Loucy (cell line): ENCODE measurements around the gene SHISA5.
A peak's percentile ranks its signal among the peaks of the same experiment; 100 is the strongest.

ENCODE experiments used
- H2AFZ ChIP-seq: fragments of 200-600 bp; sonication (generic); 2 replicates; pipeline ENCODE4 v1.6.0; 2016; ENCODE audit warnings: antibody characterized with exemption, mild to moderate bottlenecking, low read length, moderate library complexity
- H3F3A ChIP-seq: fragments of 200-600 bp; 2 replicates; pipeline ENCODE4 v1.6.0; 2016; ENCODE audit warnings: antibody characterized with exemption, low read depth, mild to moderate bottlenecking
- H3K27me3 ChIP-seq: fragments of 200-600 bp; sonication (generic); 2 replicates; pipeline ENCODE4 v1.6.1; 2014; ENCODE audit warnings: low read length, mild to moderate bottlenecking; ENCODE audit not compliant: insufficient read depth, poor library complexity, severe bottlenecking
- H3K36me3 ChIP-seq: fragments of 200-600 bp; sonication (generic); 2 replicates; pipeline ENCODE4 v1.6.1; 2016; ENCODE audit warnings: low read length; ENCODE audit not compliant: insufficient read depth
- H3K4me1 ChIP-seq: fragments of 200-600 bp; sonication (generic); 2 replicates; pipeline ENCODE4 v1.5.1; 2014; ENCODE audit warnings: low read length, mild to moderate bottlenecking; ENCODE audit not compliant: insufficient read depth, poor library complexity, severe bottlenecking
- H3K4me2 ChIP-seq: fragments of 200-600 bp; sonication (generic); 2 replicates; pipeline ENCODE4 v1.6.0; 2014; ENCODE audit warnings: antibody characterized with exemption, low read length, low read depth, mild to moderate bottlenecking; ENCODE audit not compliant: poor library complexity, severe bottlenecking
- H3K4me3 ChIP-seq: fragments of 200-600 bp; sonication (generic); 2 replicates; pipeline ENCODE4 v1.5.1; 2014; ENCODE audit warnings: low read length, mild to moderate bottlenecking, mixed read lengths; ENCODE audit not compliant: poor library complexity, severe bottlenecking
- H3K79me2 ChIP-seq: fragments of 200-600 bp; sonication (generic); 2 replicates; pipeline ENCODE4 v1.6.1; 2014; ENCODE audit warnings: low read length; ENCODE audit not compliant: insufficient read depth
- H3K9ac ChIP-seq: fragments of 200-600 bp; sonication (generic); 2 replicates; pipeline ENCODE4 v1.6.0; 2014; ENCODE audit warnings: mild to moderate bottlenecking, low read depth, low read length, moderate library complexity; ENCODE audit not compliant: poor library complexity, severe bottlenecking
- H3K9me2 ChIP-seq: fragments of 200-600 bp; sonication (generic); replicated peaks from 2 replicates; pipeline ENCODE4 v1.6.1; 2016; ENCODE audit warnings: low read depth, low read length, mixed read lengths
- H3K9me3 ChIP-seq: fragments of 200-600 bp; sonication (generic); 2 replicates; pipeline ENCODE4 v1.6.1; 2014; ENCODE audit warnings: mild to moderate bottlenecking, antibody characterized with exemption, low read length, low read depth; ENCODE audit not compliant: insufficient read depth
- H4K20me1 ChIP-seq: fragments of 200-600 bp; sonication (generic); 2 replicates; pipeline ENCODE4 v1.6.0; 2014; ENCODE audit warnings: antibody characterized with exemption, low read length, mild to moderate bottlenecking; ENCODE audit not compliant: insufficient read depth, poor library complexity, severe bottlenecking
- CTCF ChIP-seq: fragments of 200-600 bp; sonication (generic); conservative IDR thresholded peaks from 2 replicates; pipeline ENCODE4 v1.5.1; 2014; ENCODE audit warnings: mild to moderate bottlenecking, antibody characterized with exemption, low read length
- EZH2phosphoT487 ChIP-seq: fragments of 200-600 bp; IDR thresholded peaks from 2 replicates; pipeline ENCODE4 v1.6.1; 2018; ENCODE audit warnings: antibody characterized with exemption, mild to moderate bottlenecking, moderate library complexity, borderline replicate concordance

SHISA5 gene

GRCh38 chr3:48472923-48473616 is 30.9 kb downstream of the SHISA5 start:
- TF ChIP-seq EZH2phosphoT487 = no peak
- peak; percentile 81 for TF ChIP-seq CTCF
- Histone ChIP-seq H3K9ac (peak overlapping the region; percentile 74), H2AFZ (peak overlapping the region; percentile 97), H3K9me3 (no peaks in the 10 kb centered on the region), H3K36me3 (peaks cover 3% of the 10 kb centered on the region; the same call in 1 of the 2 replicates), H3F3A (no peaks in the 10 kb centered on the region), H3K4me3 (peak overlapping the region; percentile 73), H3K4me2 (peak overlapping the region; percentile 81), H4K20me1 (peaks cover 7% of the 10 kb centered on the region), H3K9me2 (no peaks in the 10 kb centered on the region), H3K27me3 (no peaks in the 10 kb centered on the region), H3K79me2 (peaks cover 46% of the 10 kb centered on the region), H3K4me1 (peaks cover 35% of the 10 kb centered on the region)

DNA sequence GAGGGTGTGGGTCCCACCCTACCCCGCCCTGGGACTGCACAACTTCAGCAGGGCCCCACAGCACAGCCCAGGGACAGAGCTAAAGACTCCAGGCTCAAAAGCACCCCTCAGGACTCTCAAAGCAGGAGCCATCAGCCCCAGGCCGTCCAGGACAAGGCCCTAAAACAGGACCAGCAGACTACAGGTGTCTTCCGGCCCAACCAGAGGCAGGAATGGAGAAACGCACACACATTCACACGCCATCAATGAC is 31.4 kb downstream of the SHISA5 start:
- no peaks in the 10 kb centered on the region for H3K9me2 ChIP-seq
- peak overlapping the region; percentile 66 for H3K4me2 ChIP-seq
- peaks cover 34% of the 10 kb centered on the region for H3K4me1 ChIP-seq
- H4K20me1 ChIP-seq = peaks cover 11% of the 10 kb centered on the region
- H2AFZ ChIP-seq = peak overlapping the region; percentile 97
- H3K9ac ChIP-seq = peak overlapping the region; percentile 74
- no peaks in the 10 kb centered on the region for H3K27me3 ChIP-seq
- H3K79me2 ChIP-seq = peaks cover 50% of the 10 kb centered on the region
- no peaks in the 10 kb centered on the region for H3K9me3 ChIP-seq
- H3K4me3 ChIP-seq = peak overlapping the region; percentile 73
- H3F3A ChIP-seq = no peaks in the 10 kb centered on the region
- H3K36me3 ChIP-seq = peaks cover 7% of the 10 kb centered on the region; the same call in 1 of the 2 replicates
- TF ChIP-seq CTCF (no peak), EZH2phosphoT487 (no peak)

GRCh38 chr3:48470286-48470685 is 33.7 kb downstream of the SHISA5 start:
- TF ChIP-seq CTCF = no peak
- TF ChIP-seq EZH2phosphoT487 = no peak
- Histone ChIP-seq H3K9me3 (no peaks in the 10 kb centered on the region), H3K4me1 (peaks cover 51% of the 10 kb centered on the region), H3K36me3 (peaks cover 9% of the 10 kb centered on the region; the same call in 1 of the 2 replicates), H3K27me3 (no peaks in the 10 kb centered on the region), H4K20me1 (peaks cover 16% of the 10 kb centered on the region), H3K9ac (peak overlapping the region; percentile 50), H3K9me2 (no peaks in the 10 kb centered on the region), H3K79me2 (peaks cover 65% of the 10 kb centered on the region), H3K4me2 (peak overlapping the region; percentile 59), H3F3A (no peaks in the 10 kb centered on the region), H2AFZ (no peak overlapping the region), H3K4me3 (peak overlapping the region; percentile 16)
